ENCODE results near the gene DEFB112.

DNA sequence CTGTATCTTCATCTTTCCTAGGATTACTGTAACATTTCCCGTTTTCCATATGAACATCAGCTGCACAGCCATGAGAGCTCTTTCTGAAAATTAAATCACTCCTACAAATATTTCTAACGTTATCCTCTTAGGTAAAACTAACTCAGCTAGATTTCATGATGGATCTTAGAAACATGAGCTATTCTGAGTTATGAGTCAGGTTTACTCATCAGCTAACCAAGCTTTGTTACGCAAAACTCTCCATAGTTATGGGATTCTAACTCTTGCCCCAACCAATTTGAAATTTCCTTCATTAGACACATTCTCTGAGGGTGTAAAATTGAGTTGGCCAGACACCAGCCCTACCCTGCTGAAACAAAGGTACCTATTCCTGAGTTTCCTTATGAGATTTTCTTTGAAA lies 41.9 kb downstream of the DEFB112 start:
- TF ChIP-seq, protein P1, sequence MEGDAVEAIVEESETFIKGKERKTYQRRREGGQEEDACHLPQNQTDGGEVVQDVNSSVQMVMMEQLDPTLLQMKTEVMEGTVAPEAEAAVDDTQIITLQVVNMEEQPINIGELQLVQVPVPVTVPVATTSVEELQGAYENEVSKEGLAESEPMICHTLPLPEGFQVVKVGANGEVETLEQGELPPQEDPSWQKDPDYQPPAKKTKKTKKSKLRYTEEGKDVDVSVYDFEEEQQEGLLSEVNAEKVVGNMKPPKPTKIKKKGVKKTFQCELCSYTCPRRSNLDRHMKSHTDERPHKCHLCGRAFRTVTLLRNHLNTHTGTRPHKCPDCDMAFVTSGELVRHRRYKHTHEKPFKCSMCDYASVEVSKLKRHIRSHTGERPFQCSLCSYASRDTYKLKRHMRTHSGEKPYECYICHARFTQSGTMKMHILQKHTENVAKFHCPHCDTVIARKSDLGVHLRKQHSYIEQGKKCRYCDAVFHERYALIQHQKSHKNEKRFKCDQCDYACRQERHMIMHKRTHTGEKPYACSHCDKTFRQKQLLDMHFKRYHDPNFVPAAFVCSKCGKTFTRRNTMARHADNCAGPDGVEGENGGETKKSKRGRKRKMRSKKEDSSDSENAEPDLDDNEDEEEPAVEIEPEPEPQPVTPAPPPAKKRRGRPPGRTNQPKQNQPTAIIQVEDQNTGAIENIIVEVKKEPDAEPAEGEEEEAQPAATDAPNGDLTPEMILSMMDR (conservative IDR thresholded peaks at IDR 0.05; ENCODE audit: low read depth in 2 of 2), result no peak
- TF ChIP-seq, protein P2, sequence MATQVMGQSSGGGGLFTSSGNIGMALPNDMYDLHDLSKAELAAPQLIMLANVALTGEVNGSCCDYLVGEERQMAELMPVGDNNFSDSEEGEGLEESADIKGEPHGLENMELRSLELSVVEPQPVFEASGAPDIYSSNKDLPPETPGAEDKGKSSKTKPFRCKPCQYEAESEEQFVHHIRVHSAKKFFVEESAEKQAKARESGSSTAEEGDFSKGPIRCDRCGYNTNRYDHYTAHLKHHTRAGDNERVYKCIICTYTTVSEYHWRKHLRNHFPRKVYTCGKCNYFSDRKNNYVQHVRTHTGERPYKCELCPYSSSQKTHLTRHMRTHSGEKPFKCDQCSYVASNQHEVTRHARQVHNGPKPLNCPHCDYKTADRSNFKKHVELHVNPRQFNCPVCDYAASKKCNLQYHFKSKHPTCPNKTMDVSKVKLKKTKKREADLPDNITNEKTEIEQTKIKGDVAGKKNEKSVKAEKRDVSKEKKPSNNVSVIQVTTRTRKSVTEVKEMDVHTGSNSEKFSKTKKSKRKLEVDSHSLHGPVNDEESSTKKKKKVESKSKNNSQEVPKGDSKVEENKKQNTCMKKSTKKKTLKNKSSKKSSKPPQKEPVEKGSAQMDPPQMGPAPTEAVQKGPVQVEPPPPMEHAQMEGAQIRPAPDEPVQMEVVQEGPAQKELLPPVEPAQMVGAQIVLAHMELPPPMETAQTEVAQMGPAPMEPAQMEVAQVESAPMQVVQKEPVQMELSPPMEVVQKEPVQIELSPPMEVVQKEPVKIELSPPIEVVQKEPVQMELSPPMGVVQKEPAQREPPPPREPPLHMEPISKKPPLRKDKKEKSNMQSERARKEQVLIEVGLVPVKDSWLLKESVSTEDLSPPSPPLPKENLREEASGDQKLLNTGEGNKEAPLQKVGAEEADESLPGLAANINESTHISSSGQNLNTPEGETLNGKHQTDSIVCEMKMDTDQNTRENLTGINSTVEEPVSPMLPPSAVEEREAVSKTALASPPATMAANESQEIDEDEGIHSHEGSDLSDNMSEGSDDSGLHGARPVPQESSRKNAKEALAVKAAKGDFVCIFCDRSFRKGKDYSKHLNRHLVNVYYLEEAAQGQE (IDR thresholded peaks at IDR 0.05; ENCODE audit: unreplicated experiment), result no peak
- TF ChIP-seq POLR2AphosphoS5 (IDR thresholded peaks at IDR 0.05; ENCODE audit: low read depth), result no peak
- no peak for TF ChIP-seq EZH2 (IDR thresholded peaks at IDR 0.05; ENCODE audit: low read depth, unreplicated experiment)
- TF ChIP-seq CREB1 (CRISPR knock-in tag; IDR thresholded peaks at IDR 0.05; ENCODE audit: low read depth), result no peak
- TF ChIP-seq JUNB (IDR thresholded peaks at IDR 0.05; ENCODE audit: unreplicated experiment), result no peak
- no peak for TF ChIP-seq ZNF114 (CRISPR knock-in tag; IDR thresholded peaks at IDR 0.05)
- TF ChIP-seq STAT1 (IDR thresholded peaks at IDR 0.05; ENCODE audit: unreplicated experiment), result no peak
- TF ChIP-seq, protein P3, sequence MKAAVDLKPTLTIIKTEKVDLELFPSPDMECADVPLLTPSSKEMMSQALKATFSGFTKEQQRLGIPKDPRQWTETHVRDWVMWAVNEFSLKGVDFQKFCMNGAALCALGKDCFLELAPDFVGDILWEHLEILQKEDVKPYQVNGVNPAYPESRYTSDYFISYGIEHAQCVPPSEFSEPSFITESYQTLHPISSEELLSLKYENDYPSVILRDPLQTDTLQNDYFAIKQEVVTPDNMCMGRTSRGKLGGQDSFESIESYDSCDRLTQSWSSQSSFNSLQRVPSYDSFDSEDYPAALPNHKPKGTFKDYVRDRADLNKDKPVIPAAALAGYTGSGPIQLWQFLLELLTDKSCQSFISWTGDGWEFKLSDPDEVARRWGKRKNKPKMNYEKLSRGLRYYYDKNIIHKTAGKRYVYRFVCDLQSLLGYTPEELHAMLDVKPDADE (IDR thresholded peaks at IDR 0.05), result no peak
- TF ChIP-seq EZH2phosphoT487 (IDR thresholded peaks at IDR 0.05; ENCODE audit: unreplicated experiment), result no peak
- no peak for TF ChIP-seq NANOG (IDR thresholded peaks at IDR 0.05; ENCODE audit: borderline replicate concordance)

Measured in GM23338 (cell line).